ENCODE measurements around the gene CRCP. TPM values are rescaled to one million over a fixed set of nuclear protein-coding genes. Genes with fewer than 3 reads are reported as not detected.

The CRCP gene
- total and polyA plus RNA-seq, 4 donors, result 18.9 to 43.0 (median 32.4) TPM

GRCh38 chr7:66162622-66163021 is 48.0 kb downstream of the CRCP start:
- no peak for TF ChIP-seq CTCF (IDR thresholded peaks at IDR 0.05; ENCODE audit: control extremely low read depth, extremely low read depth)
- H3K4me1 ChIP-seq (ENCODE audit: control insufficient read depth in 5 of 5, insufficient read depth in 5 of 5, low read length in 5 of 5), result peaks cover 0 to under 1% (median 0%) of the 10 kb centered on the region in 5 donors
- no peak overlapping the region for H3K4me3 ChIP-seq
- no peak overlapping the region for H3K27ac ChIP-seq (ENCODE audit: low read depth in 1 of 2, low read length in 1 of 2)
- ATAC-seq (ENCODE audit: insufficient read depth, low FRiP score), result no peak
- WGBS, 2 donors, result 90% methylated on average over 4 of the region's 4 CpGs
- peaks cover 3 to 8% (median 5%) of the 10 kb centered on the region in 4 donors for H3K36me3 ChIP-seq (ENCODE audit: control insufficient read depth in 4 of 4, insufficient read depth in 4 of 4, low read length in 4 of 4)
- no peak overlapping the region for H3K9ac ChIP-seq (ENCODE audit: insufficient read depth in 1 of 2, low read length in 2 of 2)
- no peaks in the 10 kb centered on the region for H3K27me3 ChIP-seq (ENCODE audit: control insufficient read depth in 3 of 3, insufficient read depth in 3 of 3, low read length in 2 of 3)
- no peaks in the 10 kb centered on the region for H3K9me3 ChIP-seq (ENCODE audit: control insufficient read depth in 4 of 4, insufficient read depth in 3 of 4, low read length in 3 of 4)
- no peak for DNase-seq

- WGBS, 2 donors, result 87 to 94% methylated on average over 1 of the region's 1 CpG
- no peaks in the 10 kb centered on the region for H3K9me3 ChIP-seq (ENCODE audit: control insufficient read depth in 4 of 4, insufficient read depth in 3 of 4, low read length in 3 of 4)
- no peak overlapping the region for H3K27ac ChIP-seq (ENCODE audit: low read depth in 1 of 2, low read length in 1 of 2)
- no peak overlapping the region for H3K9ac ChIP-seq (ENCODE audit: insufficient read depth in 1 of 2, low read length in 2 of 2)
- H3K36me3 ChIP-seq (ENCODE audit: control insufficient read depth in 4 of 4, insufficient read depth in 4 of 4, low read length in 4 of 4), result peaks cover 3 to 5% (median 5%) of the 10 kb centered on the region in 4 donors
- no peak for ATAC-seq (ENCODE audit: insufficient read depth, low FRiP score)
- H3K27me3 ChIP-seq (ENCODE audit: control insufficient read depth in 3 of 3, insufficient read depth in 3 of 3, low read length in 2 of 3), result no peaks in the 10 kb centered on the region
- no peak overlapping the region for H3K4me3 ChIP-seq
- no peak for TF ChIP-seq CTCF (IDR thresholded peaks at IDR 0.05; ENCODE audit: control extremely low read depth, extremely low read depth)
- H3K4me1 ChIP-seq (ENCODE audit: control insufficient read depth in 5 of 5, insufficient read depth in 5 of 5, low read length in 5 of 5), result peaks cover 0 to 6% (median 0%) of the 10 kb centered on the region in 5 donors
- DNase-seq, result no peak
These were observed 48.6 kb downstream of the CRCP start for GRCh38 chr7:66163186-66163610.

- WGBS, 2 donors, result 89 to 94% methylated on average over 7 of the region's 7 CpGs
- TF ChIP-seq CTCF (IDR thresholded peaks at IDR 0.05; ENCODE audit: control extremely low read depth, extremely low read depth), result no peak
- H3K4me3 ChIP-seq, result no peak overlapping the region
- DNase-seq (no peak), ATAC-seq (ENCODE audit: insufficient read depth, low FRiP score) (no peak)
- H3K36me3 ChIP-seq (ENCODE audit: control insufficient read depth in 4 of 4, insufficient read depth in 4 of 4, low read length in 4 of 4), result no peaks in the 10 kb centered on the region
- H3K27ac ChIP-seq (ENCODE audit: low read depth in 1 of 2, low read length in 1 of 2), result no peak overlapping the region
- no peaks in the 10 kb centered on the region for H3K9me3 ChIP-seq (ENCODE audit: control insufficient read depth in 4 of 4, insufficient read depth in 3 of 4, low read length in 3 of 4)
- no peak overlapping the region for H3K9ac ChIP-seq (ENCODE audit: insufficient read depth in 1 of 2, low read length in 2 of 2)
- H3K27me3 ChIP-seq (ENCODE audit: control insufficient read depth in 3 of 3, insufficient read depth in 3 of 3, low read length in 2 of 3), result no peaks in the 10 kb centered on the region
- H3K4me1 ChIP-seq (ENCODE audit: control insufficient read depth in 5 of 5, insufficient read depth in 5 of 5, low read length in 5 of 5), result peaks cover 0 to 6% (median 0%) of the 10 kb centered on the region in 5 donors
These were observed 49.7 kb downstream of the CRCP start for GRCh38 chr7:66164356-66164755.

GRCh38 chr7:66167773-66168387 is 53.2 kb downstream of the CRCP start:
- ATAC-seq (ENCODE audit: insufficient read depth, low FRiP score), result no peak
- no peak for TF ChIP-seq CTCF (IDR thresholded peaks at IDR 0.05; ENCODE audit: control extremely low read depth, extremely low read depth)
- DNase-seq, result peak; percentile 68 to 95 (median 95)
- no peak overlapping the region for H3K9ac ChIP-seq (ENCODE audit: insufficient read depth in 1 of 2, low read length in 2 of 2)
- H3K4me3 ChIP-seq, result no peak overlapping the region
- H3K4me1 ChIP-seq (ENCODE audit: control insufficient read depth in 5 of 5, insufficient read depth in 5 of 5, low read length in 5 of 5), result peaks cover 0 to 12% (median 6%) of the 10 kb centered on the region in 5 donors
- no peaks in the 10 kb centered on the region for H3K36me3 ChIP-seq (ENCODE audit: control insufficient read depth in 4 of 4, insufficient read depth in 4 of 4, low read length in 4 of 4)
- H3K9me3 ChIP-seq (ENCODE audit: control insufficient read depth in 4 of 4, insufficient read depth in 3 of 4, low read length in 3 of 4), result no peaks in the 10 kb centered on the region
- H3K27ac ChIP-seq (ENCODE audit: low read depth in 1 of 2, low read length in 1 of 2), result no peak overlapping the region
- H3K27me3 ChIP-seq (ENCODE audit: control insufficient read depth in 3 of 3, insufficient read depth in 3 of 3, low read length in 2 of 3), result no peaks in the 10 kb centered on the region
- WGBS, 2 donors, result 58 to 62% methylated on average over 7 of the region's 7 CpGs
